ENCODE results near the gene MAB21L4. TPM values are rescaled to one million over a fixed set of nuclear protein-coding genes. Genes with fewer than 3 reads are reported as not detected.
"Not testable (repeated sequence)": the region's sequence is repeated elsewhere in the genome, so short reads cannot be mapped to it uniquely, and the experiment has no call there.

Gene MAB21L4
- total RNA-seq, 1 donor from 2014 or later: not detected

DNA sequence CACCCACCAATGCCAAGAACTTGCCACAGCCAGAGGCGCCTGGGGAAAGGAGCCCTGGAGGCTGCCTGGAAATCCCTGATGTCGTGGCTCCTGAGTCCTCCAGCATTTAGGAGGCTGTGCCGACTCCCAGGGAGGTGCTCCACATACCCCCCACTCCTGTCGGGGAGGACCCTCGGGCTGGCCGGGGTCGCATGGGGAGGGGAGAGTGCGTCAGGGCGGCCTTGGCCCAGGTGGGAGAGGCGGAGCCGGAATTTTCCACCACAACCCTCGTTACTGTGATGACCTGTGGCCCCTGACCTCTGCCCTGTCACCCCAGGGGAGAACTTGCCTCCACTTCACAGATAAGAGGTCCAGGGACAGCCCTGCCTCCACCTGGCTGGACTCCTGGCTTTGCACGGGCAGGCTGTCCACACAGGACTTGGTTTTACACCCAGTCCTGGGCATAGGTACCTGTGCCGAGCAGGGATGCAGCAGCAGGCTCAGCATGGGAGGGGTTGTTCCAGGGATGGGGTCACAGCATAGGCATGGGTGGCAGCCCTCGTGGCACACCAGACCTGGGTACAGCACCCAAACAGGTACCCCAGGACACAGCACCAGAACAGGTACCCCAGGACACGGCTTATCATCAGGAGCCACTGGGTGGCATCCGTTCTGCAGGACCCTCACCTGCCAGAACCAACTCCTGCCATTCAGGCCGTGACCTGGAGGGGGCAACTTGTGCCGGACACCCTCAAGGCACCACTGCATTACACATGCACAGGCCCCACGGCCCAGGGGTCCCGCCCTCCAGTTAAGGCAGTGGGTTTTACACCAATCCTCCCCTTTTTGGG, 39.6 kb downstream of the MAB21L4 start:
- H3K4me1 Mint-ChIP-seq (ENCODE audit: low read depth): no peaks in the 10 kb centered on the region
- DNase-seq (ENCODE audit: low spot score): no peak
- no peak overlapping the region for H3K27ac Mint-ChIP-seq
- H3K36me3 Mint-ChIP-seq (ENCODE audit: low read depth): no peaks in the 10 kb centered on the region
- H3K9me3 Mint-ChIP-seq: peaks cover 12% of the 10 kb centered on the region
- no peak overlapping the region for H3K4me3 Mint-ChIP-seq
- intact Hi-C loops (cut with micrococcal nuclease): no loop called here
- peaks cover 6% of the 10 kb centered on the region for H3K27me3 Mint-ChIP-seq (ENCODE audit: insufficient read depth)

DNA sequence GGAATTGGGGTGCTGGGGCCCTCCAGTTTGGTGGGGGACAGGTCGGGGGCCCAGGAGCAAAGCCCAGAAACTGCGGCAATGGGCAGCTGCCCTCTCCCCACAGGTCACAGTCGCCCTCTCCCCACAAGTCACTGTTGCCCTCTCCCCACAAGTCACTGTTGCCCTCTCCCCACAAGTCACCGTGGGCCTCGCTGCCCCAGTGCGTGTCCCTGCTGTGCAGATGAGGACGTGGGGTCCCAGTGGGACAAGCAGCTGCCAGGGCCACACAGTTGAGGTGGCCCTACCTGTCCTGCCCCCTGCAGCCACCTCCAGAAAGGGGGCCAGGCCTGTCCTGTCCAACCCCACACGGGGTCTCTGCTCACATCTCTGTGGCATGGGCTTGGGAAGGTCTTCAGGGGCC, 40.3 kb downstream of the MAB21L4 start:
- no peaks in the 10 kb centered on the region for H3K4me1 Mint-ChIP-seq (ENCODE audit: low read depth)
- H3K9me3 Mint-ChIP-seq: peaks cover 12% of the 10 kb centered on the region
- no peak overlapping the region for H3K4me3 Mint-ChIP-seq
- intact Hi-C loops (cut with micrococcal nuclease): no loop called here
- no peak overlapping the region for H3K27ac Mint-ChIP-seq
- no peak for DNase-seq (ENCODE audit: low spot score)
- no peaks in the 10 kb centered on the region for H3K36me3 Mint-ChIP-seq (ENCODE audit: low read depth)
- peaks cover 3% of the 10 kb centered on the region for H3K27me3 Mint-ChIP-seq (ENCODE audit: insufficient read depth)

DNA sequence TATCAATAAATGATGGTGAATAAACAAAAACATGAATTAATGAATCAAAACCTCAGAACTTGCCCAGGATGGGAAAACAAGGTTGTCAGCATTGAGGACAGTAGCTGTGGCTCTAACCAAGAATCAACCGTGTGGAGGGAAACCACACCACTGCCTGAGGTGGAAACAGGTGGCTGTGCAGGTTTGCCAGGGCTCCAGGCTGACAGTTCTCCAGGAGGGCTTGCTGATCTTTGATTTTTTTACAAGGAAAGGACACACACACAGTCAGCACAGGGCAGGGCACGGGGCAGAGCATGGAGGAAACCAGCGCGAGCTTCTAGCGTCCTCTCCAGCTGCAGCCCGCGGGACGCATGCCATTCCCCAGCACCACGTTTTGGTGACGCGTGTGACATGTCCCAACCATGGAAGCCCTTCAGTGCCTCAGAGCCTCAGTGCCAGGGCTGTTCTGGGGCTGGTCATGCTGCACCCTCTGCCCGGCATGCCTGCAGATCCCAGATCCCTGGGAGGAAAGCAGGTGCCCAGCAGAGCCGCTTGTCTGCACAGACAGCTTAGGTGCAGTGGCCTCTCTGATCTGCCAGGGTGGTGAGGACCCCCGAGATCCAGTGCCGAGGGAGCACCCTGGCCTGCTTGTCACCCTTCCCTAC, 43.2 kb downstream of the MAB21L4 start:
- DNase-seq (ENCODE audit: low spot score): no peak
- Mint-ChIP-seq H3K36me3 (ENCODE audit: low read depth) (no peaks in the 10 kb centered on the region), H3K9me3 (peaks cover 13% of the 10 kb centered on the region), H3K4me1 (ENCODE audit: low read depth) (no peaks in the 10 kb centered on the region), H3K27ac (no peak overlapping the region), H3K27me3 (ENCODE audit: insufficient read depth) (no peaks in the 10 kb centered on the region), H3K4me3 (no peak overlapping the region)
- intact Hi-C loops (cut with micrococcal nuclease): loop anchor here (5.0 kb wide), 2 partner anchors 365 to 880 kb away; partner anchors contain the start of gene D2HGDH

DNA sequence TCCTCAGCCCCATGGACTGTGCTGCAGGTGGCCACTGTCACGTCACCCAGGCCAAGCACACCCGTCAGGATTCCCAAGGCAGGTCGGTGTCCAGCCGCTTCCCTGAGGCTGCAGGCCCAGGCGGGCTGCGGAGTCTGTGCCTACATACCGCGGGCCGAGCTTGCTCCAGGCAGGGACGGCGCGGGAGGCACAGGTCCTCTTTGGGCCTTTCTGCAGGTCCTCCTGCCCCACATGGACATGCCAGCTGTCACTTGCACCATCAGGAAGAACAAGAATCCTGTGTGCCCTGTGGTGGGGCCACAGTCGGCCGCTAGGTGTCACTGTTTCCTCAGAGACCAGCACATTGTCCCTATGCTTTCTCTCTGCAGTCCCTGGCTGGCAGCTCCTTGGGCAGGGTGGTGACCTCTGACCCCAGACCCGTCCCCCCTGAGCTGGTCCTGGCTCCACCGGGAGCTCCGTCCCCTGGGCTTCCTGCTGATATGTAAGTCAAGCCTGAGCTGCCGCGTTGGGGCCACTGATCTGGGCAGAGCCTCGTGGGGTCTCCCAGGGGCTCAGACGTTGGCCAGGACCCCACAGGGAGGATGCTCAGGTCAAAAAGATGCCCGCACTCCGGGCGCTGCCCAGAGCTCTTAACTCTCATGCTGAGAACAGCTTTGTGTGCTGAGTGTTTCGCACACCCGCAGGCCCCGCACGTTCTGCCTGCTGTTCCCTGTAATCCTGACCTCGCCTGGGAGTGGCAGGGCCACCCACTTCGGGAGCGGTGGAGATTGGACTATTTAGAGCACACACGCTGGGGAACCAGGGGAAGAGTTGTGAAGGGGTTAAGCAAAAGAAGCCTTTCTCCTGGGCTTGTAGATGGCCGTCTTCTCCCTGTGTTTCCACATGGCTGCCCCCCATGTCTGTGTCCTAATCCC, 44.6 kb downstream of the MAB21L4 start:
- Mint-ChIP-seq H3K27me3 (ENCODE audit: insufficient read depth) (no peaks in the 10 kb centered on the region), H3K27ac (no peak overlapping the region), H3K4me3 (no peak overlapping the region), H3K36me3 (ENCODE audit: low read depth) (no peaks in the 10 kb centered on the region), H3K4me1 (ENCODE audit: low read depth) (no peaks in the 10 kb centered on the region), H3K9me3 (peaks cover 18% of the 10 kb centered on the region)
- DNase-seq (ENCODE audit: low spot score): peak; percentile 65
- intact Hi-C loops (cut with micrococcal nuclease): loop anchor here (5.0 kb wide), 2 partner anchors 366 to 881 kb away; partner anchors contain the start of gene D2HGDH

DNA sequence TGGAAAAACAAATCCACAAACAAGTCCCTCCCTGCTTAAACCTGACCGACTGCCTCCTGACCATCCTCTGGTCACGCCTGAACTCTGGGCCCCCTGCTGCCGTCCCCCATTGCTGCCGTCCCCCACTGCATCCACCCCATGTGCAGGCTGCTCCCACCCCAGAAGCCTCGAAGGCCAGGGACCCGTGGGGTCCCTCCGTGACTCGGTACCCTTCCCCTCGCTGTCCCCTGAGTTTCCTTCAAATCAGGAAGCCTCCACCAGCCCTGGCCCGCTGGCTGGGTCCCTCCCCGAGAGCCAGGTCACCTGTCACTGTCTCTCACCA, 45.2 kb downstream of the MAB21L4 start:
- Mint-ChIP-seq H3K27me3 (ENCODE audit: insufficient read depth) (no peaks in the 10 kb centered on the region), H3K4me1 (ENCODE audit: low read depth) (no peaks in the 10 kb centered on the region), H3K4me3 (no peak overlapping the region), H3K9me3 (peaks cover 23% of the 10 kb centered on the region), H3K27ac (no peak overlapping the region), H3K36me3 (ENCODE audit: low read depth) (no peaks in the 10 kb centered on the region)
- intact Hi-C loops (cut with micrococcal nuclease): loop anchor here (5.0 kb wide), 2 partner anchors 367 to 882 kb away; partner anchors contain the start of gene D2HGDH
- no peak for DNase-seq (ENCODE audit: low spot score)

DNA sequence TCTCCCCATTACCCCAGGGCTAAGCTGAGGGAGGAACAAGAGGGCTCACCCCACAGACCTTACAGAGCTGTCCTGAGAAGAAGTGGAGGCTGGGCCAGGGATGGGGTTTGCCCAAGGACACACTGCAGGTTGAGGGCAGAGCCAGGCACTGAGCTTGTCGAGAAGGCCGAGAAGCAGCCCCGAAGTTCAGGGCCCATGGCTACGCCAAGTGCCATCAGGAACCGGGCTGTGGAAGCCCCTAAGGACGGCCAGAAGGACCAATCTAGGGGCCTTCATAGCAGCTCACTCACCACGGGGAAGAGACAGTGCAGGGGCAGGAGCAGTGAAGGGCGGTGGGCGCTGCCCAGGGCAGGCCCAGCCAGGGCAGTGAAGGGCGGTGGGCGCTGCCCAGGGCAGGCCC, 45.9 kb downstream of the MAB21L4 start:
- Mint-ChIP-seq H3K36me3 (ENCODE audit: low read depth) (no peaks in the 10 kb centered on the region), H3K4me3 (no peak overlapping the region), H3K27ac (no peak overlapping the region), H3K4me1 (ENCODE audit: low read depth) (no peaks in the 10 kb centered on the region), H3K9me3 (peaks cover 25% of the 10 kb centered on the region), H3K27me3 (ENCODE audit: insufficient read depth) (no peaks in the 10 kb centered on the region)
- intact Hi-C loops (cut with micrococcal nuclease): loop anchor here (5.0 kb wide), 2 partner anchors 367 to 882 kb away; partner anchors contain the start of gene D2HGDH
- no peak for DNase-seq (ENCODE audit: low spot score)

DNA sequence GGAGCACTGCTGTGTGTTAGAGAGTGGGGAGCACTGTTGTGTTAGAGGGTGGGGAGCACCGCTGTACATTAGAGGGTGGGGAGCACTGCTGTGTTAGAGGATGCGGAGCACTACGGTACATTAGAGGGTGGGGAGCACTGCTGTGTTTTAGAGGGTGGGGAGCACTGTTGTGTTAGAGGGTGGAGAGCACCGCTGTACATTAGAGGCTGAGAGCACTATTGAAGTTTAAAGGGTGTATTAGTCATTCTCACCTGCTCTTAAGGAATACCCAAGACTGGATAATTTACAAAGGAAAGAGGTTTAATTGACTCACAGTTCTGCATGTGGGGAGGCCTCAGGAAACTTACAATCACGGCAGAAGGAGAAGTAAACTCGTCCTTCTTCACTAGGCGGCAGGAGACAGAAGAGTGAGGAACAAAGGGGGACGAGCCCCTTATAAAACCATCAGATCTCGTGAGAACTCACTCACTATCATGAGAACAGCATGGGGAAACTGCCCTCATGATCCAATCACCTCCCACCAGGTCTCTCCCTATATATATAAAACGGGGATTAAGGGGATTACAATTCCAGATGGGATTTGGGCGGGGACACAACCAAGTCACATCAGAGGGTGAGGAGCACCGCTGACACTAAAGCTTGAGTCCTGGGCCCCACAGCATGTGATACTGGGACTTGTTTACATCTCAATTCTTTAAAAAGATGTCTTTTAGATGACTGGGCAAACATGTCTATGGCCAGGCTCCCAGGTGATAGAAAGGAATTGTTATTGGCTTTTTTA, 46.9 kb downstream of the MAB21L4 start:
- Mint-ChIP-seq H3K36me3 (ENCODE audit: low read depth) (no peaks in the 10 kb centered on the region), H3K27ac (no peak overlapping the region)
- DNase-seq (ENCODE audit: low spot score): no peak

DNA sequence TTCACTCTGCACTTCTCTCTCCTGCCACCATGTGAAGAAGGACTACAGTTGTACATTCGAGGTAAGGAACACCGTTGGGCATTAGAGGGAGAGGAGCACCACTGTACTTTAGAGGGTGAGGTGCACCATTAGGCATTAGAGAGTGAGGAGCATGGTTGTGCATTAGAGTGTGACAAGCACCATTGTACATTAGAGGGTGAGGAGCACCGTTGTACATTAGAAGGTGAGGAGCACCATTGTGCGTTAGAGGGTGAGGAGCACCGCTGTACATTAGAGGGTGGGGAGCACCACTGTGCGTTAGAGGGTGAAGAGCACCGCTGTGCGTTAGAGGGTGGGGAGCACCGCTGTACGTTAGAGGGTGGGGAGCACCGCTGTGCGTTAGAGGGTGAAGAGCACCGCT, 48.1 kb downstream of the MAB21L4 start:
- no peaks in the 10 kb centered on the region for H3K36me3 Mint-ChIP-seq (ENCODE audit: low read depth)
- peaks cover 25% of the 10 kb centered on the region for H3K9me3 Mint-ChIP-seq
- no peak for DNase-seq (ENCODE audit: low spot score)
- H3K27ac Mint-ChIP-seq: no peak overlapping the region
- peaks cover 3% of the 10 kb centered on the region for H3K27me3 Mint-ChIP-seq (ENCODE audit: insufficient read depth)
- no peaks in the 10 kb centered on the region for H3K4me1 Mint-ChIP-seq (ENCODE audit: low read depth)
- intact Hi-C loops (cut with micrococcal nuclease): no loop called here
- H3K4me3 Mint-ChIP-seq: no peak overlapping the region

More for the DNA sequence above, 46.9 kb downstream of the MAB21L4 start:
- intact Hi-C loops (cut with micrococcal nuclease): no loop called here
- Mint-ChIP-seq H3K4me3 (no peak overlapping the region), H3K27me3 (ENCODE audit: insufficient read depth) (peaks cover under 1% of the 10 kb centered on the region), H3K9me3 (peaks cover 24% of the 10 kb centered on the region), H3K4me1 (ENCODE audit: low read depth) (no peaks in the 10 kb centered on the region)

DNA sequence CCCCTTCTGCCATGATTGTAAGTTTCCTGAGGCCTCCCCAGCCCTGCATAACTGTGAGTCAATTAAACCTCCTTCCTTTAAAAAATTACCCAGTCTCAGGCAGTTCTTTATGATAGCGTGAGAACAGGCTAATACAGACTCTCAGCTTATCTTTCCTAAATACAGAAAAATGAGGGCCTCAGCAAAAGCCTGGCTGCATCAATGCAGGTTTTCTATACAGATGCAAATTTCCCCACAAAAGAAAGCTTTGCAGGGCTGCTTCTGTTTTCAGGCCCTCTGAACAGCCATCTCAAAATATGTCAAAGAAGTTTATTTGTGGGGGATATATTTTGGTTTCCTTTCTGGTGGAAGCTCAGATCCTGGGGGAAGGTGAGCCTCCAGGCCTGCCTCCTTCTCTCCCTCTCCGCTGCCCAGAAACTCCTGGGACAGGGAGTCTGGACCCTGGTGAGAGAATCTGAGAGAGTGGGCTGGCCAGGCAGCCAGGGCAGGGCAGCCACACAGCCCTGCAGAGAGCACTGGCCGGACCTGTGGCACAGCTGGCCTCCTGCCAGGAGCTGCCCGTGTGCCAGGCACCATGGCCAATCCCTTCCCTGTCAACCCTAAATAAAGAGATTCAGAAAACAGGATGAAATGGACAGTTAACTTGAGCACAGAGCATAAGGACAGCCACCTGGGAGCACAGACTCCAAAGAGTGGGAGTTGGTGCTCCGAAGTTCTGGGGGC, 48.9 kb downstream of the MAB21L4 start:
- Mint-ChIP-seq H3K27ac (no peak overlapping the region), H3K4me1 (ENCODE audit: low read depth) (no peaks in the 10 kb centered on the region), H3K36me3 (ENCODE audit: low read depth) (no peaks in the 10 kb centered on the region), H3K9me3 (peaks cover 25% of the 10 kb centered on the region), H3K27me3 (ENCODE audit: insufficient read depth) (peaks cover 3% of the 10 kb centered on the region), H3K4me3 (no peak overlapping the region)
- intact Hi-C loops (cut with micrococcal nuclease): no loop called here
- no peak for DNase-seq (ENCODE audit: low spot score)

DNA sequence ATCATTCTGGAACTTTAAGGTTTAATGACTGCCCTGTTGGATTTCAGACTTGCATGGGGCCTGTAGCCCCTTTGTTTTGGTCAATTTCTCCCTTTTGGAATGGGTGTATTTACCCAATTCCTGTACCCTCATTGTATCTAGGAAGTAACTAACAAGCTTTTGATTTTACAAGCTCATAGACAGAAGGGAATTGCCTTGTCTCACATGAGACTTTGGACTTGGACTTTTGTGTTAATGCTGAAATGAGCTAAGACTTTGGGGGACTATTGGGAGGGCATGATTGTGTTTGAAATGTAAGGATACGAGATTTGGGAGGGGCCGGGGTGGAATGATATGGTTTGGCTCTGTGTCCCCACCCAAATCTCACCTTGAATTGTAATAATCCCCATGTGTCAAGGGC, 49.6 kb downstream of the MAB21L4 start:
- intact Hi-C loops (cut with micrococcal nuclease); H3K27me3 Mint-ChIP-seq (ENCODE audit: insufficient read depth); H3K4me3 Mint-ChIP-seq; H3K4me1 Mint-ChIP-seq (ENCODE audit: low read depth); H3K36me3 Mint-ChIP-seq (ENCODE audit: low read depth); DNase-seq (ENCODE audit: low spot score); H3K27ac Mint-ChIP-seq: not testable (repeated sequence)
- peaks cover 25% of the 10 kb centered on the region for H3K9me3 Mint-ChIP-seq

DNA sequence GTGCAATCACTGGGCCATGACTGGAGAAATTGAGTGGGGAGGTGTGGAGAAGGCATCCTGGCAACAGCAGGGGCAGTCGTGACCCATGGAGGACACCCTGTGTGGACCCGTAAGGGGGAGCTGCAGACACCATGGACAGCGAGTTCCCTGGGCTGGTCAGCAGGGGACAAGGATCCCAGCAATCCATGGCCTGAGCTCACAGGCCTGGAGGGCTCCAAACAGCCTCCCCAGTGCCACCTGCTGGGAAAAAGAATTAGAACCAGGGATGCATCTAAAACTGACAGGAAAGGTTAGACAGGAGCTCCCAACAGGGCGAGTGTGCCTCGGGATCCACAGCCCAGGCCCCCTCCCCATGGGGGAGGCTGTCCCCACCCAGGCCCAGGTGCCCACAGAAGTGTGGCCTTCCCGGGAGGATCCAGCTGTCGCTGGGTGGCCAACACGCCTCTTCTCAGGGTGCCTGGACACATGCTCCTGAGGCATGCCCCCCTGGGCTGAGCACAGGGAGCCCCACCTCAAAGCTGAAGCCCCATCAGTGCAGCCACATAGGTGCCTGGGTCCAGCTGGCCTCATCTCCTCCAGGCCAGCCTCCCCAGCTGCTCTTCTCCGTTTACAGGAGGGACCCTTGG, 55.4 kb downstream of the MAB21L4 start:
- Mint-ChIP-seq H3K9me3 (peaks cover 14% of the 10 kb centered on the region), H3K4me1 (ENCODE audit: low read depth) (no peaks in the 10 kb centered on the region), H3K36me3 (ENCODE audit: low read depth) (no peaks in the 10 kb centered on the region), H3K4me3 (no peak overlapping the region), H3K27ac (no peak overlapping the region), H3K27me3 (ENCODE audit: insufficient read depth) (peaks cover 8% of the 10 kb centered on the region)
- intact Hi-C loops (cut with micrococcal nuclease): loop anchor here (1.0 kb wide), 1 partner anchor 326 kb away; no protein-coding TSS in a partner anchor
- DNase-seq (ENCODE audit: low spot score): no peak
